ENCODE data around the gene MYO7B. TPM values are rescaled to one million over a fixed set of nuclear protein-coding genes. Genes with fewer than 3 reads are reported as not detected.

The MYO7B gene
- total and polyA plus RNA-seq, 9 of the 15 experiments (the other 6 are each of a cell fraction or from before 2014, with no cell fraction given) = 0.08 TPM; not detected in 8

DNA sequence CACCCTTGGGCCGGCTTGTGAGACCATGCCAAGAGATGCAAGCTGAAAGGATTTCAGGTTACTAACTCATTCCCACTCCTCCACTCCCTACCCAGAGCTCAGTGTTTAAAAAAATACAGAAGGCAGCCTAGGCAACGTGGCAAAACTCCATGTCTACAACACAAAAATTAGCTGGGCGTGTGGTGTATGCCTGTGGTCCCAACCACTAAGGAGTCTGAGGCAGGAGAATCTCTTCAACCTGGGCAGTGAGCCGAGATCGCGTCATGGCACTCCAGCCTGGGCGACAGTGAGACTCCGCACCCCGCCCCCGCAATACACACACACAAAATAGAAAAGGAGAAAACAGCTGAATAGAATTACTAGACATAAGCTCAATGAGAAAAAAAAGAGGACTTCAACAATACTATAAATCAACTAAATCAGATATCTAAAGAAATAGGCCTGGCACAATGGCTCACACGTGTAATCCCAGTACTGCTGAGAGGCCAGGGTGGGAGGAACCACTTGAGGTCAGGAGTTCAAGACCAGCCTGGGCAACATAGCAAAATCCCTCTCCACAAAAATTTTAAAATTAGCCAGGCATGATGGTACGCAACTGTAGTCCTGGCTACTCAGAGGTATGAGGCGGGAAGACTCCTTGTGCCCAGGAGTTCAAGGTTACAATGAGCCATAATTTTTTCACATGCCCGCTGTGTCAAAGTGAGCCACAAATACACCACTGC is 19.3 kb upstream of the MYO7B start (continued):
- TF ChIP-seq, protein P1, sequence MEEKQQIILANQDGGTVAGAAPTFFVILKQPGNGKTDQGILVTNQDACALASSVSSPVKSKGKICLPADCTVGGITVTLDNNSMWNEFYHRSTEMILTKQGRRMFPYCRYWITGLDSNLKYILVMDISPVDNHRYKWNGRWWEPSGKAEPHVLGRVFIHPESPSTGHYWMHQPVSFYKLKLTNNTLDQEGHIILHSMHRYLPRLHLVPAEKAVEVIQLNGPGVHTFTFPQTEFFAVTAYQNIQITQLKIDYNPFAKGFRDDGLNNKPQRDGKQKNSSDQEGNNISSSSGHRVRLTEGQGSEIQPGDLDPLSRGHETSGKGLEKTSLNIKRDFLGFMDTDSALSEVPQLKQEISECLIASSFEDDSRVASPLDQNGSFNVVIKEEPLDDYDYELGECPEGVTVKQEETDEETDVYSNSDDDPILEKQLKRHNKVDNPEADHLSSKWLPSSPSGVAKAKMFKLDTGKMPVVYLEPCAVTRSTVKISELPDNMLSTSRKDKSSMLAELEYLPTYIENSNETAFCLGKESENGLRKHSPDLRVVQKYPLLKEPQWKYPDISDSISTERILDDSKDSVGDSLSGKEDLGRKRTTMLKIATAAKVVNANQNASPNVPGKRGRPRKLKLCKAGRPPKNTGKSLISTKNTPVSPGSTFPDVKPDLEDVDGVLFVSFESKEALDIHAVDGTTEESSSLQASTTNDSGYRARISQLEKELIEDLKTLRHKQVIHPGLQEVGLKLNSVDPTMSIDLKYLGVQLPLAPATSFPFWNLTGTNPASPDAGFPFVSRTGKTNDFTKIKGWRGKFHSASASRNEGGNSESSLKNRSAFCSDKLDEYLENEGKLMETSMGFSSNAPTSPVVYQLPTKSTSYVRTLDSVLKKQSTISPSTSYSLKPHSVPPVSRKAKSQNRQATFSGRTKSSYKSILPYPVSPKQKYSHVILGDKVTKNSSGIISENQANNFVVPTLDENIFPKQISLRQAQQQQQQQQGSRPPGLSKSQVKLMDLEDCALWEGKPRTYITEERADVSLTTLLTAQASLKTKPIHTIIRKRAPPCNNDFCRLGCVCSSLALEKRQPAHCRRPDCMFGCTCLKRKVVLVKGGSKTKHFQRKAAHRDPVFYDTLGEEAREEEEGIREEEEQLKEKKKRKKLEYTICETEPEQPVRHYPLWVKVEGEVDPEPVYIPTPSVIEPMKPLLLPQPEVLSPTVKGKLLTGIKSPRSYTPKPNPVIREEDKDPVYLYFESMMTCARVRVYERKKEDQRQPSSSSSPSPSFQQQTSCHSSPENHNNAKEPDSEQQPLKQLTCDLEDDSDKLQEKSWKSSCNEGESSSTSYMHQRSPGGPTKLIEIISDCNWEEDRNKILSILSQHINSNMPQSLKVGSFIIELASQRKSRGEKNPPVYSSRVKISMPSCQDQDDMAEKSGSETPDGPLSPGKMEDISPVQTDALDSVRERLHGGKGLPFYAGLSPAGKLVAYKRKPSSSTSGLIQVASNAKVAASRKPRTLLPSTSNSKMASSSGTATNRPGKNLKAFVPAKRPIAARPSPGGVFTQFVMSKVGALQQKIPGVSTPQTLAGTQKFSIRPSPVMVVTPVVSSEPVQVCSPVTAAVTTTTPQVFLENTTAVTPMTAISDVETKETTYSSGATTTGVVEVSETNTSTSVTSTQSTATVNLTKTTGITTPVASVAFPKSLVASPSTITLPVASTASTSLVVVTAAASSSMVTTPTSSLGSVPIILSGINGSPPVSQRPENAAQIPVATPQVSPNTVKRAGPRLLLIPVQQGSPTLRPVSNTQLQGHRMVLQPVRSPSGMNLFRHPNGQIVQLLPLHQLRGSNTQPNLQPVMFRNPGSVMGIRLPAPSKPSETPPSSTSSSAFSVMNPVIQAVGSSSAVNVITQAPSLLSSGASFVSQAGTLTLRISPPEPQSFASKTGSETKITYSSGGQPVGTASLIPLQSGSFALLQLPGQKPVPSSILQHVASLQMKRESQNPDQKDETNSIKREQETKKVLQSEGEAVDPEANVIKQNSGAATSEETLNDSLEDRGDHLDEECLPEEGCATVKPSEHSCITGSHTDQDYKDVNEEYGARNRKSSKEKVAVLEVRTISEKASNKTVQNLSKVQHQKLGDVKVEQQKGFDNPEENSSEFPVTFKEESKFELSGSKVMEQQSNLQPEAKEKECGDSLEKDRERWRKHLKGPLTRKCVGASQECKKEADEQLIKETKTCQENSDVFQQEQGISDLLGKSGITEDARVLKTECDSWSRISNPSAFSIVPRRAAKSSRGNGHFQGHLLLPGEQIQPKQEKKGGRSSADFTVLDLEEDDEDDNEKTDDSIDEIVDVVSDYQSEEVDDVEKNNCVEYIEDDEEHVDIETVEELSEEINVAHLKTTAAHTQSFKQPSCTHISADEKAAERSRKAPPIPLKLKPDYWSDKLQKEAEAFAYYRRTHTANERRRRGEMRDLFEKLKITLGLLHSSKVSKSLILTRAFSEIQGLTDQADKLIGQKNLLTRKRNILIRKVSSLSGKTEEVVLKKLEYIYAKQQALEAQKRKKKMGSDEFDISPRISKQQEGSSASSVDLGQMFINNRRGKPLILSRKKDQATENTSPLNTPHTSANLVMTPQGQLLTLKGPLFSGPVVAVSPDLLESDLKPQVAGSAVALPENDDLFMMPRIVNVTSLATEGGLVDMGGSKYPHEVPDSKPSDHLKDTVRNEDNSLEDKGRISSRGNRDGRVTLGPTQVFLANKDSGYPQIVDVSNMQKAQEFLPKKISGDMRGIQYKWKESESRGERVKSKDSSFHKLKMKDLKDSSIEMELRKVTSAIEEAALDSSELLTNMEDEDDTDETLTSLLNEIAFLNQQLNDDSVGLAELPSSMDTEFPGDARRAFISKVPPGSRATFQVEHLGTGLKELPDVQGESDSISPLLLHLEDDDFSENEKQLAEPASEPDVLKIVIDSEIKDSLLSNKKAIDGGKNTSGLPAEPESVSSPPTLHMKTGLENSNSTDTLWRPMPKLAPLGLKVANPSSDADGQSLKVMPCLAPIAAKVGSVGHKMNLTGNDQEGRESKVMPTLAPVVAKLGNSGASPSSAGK (IDR thresholded peaks at IDR 0.05) = no peak
- TF ChIP-seq ZNF77 (CRISPR knock-in tag; IDR thresholded peaks at IDR 0.05) (no peak), ZNF253 (CRISPR knock-in tag; conservative IDR thresholded peaks at IDR 0.05) (no peak), RBFOX2 (IDR thresholded peaks at IDR 0.05; ENCODE audit: low read depth, low read length) (no peak), MEF2D (tag; conservative IDR thresholded peaks at IDR 0.05; ENCODE audit: low read depth) (no peak), ZBTB17 (CRISPR knock-in tag; IDR thresholded peaks at IDR 0.05) (no peak), IRF2 (CRISPR knock-in tag; IDR thresholded peaks at IDR 0.05) (no peak)

Measured in K562 (cell line).